ENCODE results near the gene GARIN1A.
"Not testable (repeated sequence)": the region's sequence is repeated elsewhere in the genome, so short reads cannot be mapped to it uniquely, and the experiment has no call there.

Gene GARIN1A

DNA sequence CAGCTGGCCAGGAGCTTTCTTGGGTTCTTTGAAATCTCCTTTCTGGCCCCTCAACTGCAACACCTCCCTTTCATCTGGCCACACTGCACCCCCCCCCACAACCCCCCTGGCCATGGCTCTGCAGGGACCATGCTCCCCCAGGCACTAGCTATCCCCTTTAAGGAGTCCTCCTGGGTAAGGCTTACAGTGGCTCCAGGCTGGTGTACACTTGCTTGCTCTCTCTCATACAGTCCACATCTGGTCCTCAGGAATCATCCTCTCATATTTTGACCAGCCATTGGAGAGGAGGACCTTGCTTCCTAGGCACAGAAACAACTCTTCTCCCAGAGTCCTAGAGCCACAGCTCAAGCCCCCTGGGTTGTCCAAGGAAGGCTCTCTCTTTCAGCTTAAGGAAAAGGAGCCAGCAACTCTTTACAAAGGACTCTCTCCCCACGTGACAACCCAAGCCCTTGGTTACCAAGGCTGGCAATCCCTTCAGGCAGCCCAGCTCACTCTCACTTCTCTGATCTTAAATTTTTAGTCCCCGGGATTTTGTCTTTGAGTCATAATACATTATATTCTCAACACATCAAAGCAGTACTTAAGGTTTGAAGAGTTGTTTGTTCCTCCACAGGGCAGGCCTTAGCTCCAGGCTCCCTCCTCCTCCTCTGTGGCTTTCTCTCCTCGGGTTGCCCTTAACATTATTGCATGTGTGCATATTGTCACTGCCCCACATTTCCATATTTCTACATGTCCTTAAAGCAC is 9.9 kb downstream of the GARIN1A start:
- TF ChIP-seq, protein P1, sequence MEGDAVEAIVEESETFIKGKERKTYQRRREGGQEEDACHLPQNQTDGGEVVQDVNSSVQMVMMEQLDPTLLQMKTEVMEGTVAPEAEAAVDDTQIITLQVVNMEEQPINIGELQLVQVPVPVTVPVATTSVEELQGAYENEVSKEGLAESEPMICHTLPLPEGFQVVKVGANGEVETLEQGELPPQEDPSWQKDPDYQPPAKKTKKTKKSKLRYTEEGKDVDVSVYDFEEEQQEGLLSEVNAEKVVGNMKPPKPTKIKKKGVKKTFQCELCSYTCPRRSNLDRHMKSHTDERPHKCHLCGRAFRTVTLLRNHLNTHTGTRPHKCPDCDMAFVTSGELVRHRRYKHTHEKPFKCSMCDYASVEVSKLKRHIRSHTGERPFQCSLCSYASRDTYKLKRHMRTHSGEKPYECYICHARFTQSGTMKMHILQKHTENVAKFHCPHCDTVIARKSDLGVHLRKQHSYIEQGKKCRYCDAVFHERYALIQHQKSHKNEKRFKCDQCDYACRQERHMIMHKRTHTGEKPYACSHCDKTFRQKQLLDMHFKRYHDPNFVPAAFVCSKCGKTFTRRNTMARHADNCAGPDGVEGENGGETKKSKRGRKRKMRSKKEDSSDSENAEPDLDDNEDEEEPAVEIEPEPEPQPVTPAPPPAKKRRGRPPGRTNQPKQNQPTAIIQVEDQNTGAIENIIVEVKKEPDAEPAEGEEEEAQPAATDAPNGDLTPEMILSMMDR (conservative IDR thresholded peaks at IDR 0.05), result no peak
- H3K27ac ChIP-seq, result no peak overlapping the region

DNA sequence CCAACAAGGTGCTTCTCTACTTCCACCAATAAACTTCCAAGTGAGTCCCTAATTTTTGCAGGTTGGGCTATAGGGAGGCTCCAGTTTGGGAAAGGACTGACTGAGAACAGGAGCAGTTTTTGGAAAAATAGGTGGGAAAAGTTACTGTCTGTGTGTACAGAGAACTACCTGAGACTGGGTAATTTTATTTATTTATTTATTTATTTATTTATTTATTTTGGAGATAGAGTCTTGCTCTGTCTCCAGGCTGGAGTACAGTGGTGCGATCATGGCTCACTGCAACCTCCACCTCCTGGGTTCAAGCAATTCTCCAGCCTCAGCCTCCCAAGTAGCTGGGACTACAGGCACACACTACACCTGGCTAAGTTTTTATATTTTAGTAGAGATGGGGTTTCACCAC is 11.2 kb downstream of the GARIN1A start:
- not testable (repeated sequence) for H3K27ac ChIP-seq

DNA sequence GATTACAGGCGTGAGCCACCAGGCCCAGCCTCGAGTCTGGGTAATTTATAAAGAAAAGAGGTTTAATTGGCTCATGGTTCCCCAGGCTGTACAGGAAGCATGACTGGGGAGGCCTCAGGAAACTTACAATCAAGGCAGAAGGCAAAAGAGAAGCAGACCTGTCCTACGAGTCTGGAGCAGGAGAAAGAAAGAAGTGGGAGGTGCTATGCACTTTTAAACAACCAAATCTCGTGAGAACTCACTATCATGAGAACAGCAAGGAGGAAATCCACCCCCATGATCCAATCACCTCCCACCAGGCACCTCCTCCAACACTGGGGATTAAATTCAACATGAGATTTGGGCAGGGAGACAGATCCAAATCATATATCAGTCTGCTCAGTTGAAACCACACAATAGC is 11.6 kb downstream of the GARIN1A start:
- not testable (repeated sequence) for H3K27ac ChIP-seq

DNA sequence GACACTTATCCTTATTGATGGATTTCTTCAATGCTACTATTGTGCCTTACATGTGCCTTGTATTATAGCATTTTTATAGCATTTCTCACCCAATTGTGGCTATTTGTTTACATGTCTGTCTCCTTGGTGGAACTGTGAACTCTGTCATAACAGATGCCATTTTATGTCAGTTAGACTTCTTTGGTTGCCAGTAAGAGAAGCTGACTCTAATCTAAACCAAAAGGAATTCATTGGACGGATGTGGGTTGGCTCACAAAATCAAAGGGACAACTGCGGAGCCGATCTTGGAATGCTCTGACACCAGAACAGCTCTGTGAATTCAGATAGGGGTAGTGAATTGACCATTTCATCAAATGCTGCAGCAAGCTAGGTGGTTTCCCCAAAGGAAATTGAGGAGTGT is 15.0 kb downstream of the GARIN1A start:
- TF ChIP-seq, protein P1 (conservative IDR thresholded peaks at IDR 0.05), result no peak
- no peak overlapping the region for H3K27ac ChIP-seq

DNA sequence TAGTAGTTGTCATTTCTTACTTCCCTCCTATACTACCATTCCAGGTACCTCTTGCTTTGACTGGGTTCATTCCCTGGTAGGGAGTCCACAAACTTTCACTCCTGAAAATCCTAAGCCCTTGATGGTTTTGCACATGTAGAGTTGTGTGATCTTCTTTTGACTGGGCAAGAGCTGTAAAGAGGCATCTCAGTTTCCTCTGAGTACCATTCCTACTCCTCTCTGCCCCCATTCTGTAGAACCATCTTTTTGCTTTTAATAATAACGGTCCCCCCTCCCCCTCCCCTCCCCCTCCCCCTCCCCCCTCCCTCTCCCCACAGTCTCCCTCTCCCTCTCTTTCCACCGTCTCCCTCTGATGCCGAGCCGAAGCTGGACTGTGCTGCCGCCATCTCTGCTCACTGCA is 16.4 kb downstream of the GARIN1A start:
- TF ChIP-seq, protein P1 (conservative IDR thresholded peaks at IDR 0.05), result no peak
- H3K27ac ChIP-seq, result no peak overlapping the region

DNA sequence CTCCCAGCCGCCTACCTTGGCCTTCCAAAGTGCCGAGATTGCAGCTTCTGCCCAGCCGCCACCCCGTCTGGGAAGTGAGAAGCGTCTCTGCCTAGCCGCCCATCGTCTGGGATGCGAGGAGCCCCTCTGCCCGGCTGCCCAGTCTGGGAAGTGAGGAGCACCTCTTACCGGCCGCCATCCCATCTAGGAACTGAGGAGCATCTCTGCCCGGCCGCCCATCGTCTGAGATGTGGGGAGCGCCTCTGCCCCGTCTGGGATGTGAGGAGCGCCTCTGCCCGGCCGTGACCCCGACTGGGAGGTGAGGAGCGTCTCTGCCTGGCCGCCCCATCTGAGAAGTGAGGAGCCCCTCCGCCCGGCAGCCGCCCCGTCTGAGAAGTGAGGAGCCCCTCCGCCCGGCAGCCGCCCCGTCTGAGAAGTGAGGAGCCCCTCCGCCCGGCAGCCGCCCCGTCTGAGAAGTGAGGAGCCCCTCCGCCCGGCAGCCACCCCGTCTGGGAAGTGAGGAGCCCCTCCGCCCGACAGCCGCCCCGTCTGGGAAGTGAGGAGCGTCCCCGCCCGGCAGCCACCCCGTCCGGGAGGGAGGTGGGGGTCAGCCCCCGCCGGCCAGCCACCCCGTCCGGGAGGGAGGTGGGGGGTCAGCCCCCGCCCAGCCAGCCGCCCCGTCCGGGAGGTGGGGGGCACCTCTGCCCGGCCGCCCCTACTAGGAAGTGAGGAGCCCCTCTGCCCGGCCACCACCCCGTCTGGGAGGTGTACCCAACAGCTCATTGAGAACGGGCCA is 17.3 kb downstream of the GARIN1A start:
- not testable (repeated sequence) for H3K27ac ChIP-seq

DNA sequence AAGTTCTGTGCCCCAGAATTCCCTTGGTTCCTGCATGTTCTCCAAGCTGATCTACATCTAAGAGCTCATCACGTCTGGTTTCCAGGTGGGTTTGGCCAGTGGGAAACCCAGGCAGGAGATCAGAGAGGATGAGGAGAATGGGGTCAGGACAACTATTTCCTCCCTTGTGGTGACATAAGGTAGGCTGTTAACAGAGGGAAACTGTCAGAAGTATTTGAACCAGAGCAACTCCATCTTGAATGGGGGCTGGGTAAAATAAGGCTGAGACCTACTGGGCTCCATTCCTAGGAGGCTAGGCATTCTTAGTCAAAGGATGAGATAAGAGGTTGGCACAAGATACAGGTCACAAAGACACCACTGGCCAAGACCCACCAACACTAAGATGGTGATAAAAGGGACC is 19.1 kb downstream of the GARIN1A start:
- TF ChIP-seq, protein P1 (conservative IDR thresholded peaks at IDR 0.05), result no peak
- no peak overlapping the region for H3K27ac ChIP-seq

DNA sequence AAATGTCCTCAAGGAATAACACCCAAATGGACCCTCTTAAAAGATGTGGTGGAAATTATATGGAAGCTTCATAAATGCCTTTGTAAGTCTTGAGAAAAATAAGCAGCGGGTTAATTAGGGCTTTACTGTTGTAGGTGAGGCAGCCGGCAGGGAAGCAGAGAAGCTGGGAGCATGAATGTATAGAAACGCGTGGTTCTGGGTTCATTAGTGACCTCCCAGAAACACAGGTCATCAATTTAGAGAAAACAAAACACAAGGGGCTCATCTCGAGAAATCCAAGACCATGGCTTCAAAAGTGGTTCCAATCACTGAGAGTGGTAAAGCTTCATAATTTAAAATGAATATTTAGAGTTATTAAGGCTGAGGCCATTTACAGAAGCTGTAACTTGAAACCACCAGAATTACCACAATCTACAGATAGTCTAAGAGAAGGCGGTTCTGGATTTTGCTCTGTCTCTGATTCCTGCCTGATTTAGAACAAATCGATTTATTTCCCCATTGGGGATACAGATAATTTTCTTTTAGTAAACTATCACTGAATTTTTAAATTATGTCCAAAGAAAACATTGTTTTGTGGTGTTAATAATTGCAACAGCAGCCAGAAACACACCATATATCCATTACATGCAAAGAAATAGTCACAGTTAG is 20.7 kb downstream of the GARIN1A start:
- TF ChIP-seq, protein P1 (conservative IDR thresholded peaks at IDR 0.05), result no peak

More for the DNA sequence above, 20.7 kb downstream of the GARIN1A start:
- H3K27ac ChIP-seq, result no peak overlapping the region
